Measurements from ENCODE around the gene LY6G6C. TPM values are rescaled to one million over a fixed set of nuclear protein-coding genes. Genes with fewer than 3 reads are reported as not detected.

LY6G6C gene
- total RNA-seq, 1 donor from 2014 or later, result not detected

DNA sequence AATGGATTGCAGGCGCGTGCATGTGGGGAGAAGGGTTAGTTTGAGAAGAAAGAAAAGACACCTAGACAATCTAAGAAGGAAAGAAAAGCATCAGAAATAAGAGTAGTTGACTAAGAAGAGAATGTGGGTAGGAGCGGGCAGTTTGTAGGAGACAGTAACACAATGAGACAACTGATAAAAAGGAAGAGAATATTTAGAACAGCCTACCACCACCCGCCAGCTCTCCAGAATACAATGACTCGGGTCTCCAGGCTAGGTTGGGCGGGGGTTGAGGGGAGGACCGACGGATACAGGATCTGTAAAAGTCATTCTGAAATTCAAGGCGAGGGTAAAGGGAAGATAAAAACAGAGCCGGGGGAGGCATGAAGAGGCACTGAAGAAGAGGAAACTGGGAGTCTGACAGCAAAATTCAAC, 19.1 kb downstream of the LY6G6C start:
- Histone ChIP-seq H3K4me3 (peak overlapping the region; percentile 83), H3K27ac (no peak overlapping the region), H3F3A (ENCODE audit: low read depth) (no peaks in the 10 kb centered on the region), H3K4me1 (no peaks in the 10 kb centered on the region), H3K9me3 (ENCODE audit: low read depth) (no peaks in the 10 kb centered on the region), H2AFZ (replicated peaks) (peak overlapping the region; percentile 80), H4K20me1 (ENCODE audit: low read depth) (no peaks in the 10 kb centered on the region), H3K9ac (peak overlapping the region; percentile 62), H3K79me2 (ENCODE audit: low read depth) (peaks cover 32% of the 10 kb centered on the region), H3K4me2 (peak overlapping the region; percentile 87), H3K27me3 (no peaks in the 10 kb centered on the region), H3K36me3 (no peaks in the 10 kb centered on the region)
- Mint-ChIP-seq H3K27ac (peak overlapping the region; percentile 98), H3K4me3 (peak overlapping the region; percentile 99), H3K9me3 (no peaks in the 10 kb centered on the region), H3K27me3 (ENCODE audit: insufficient read depth, low read depth) (peaks cover 4% of the 10 kb centered on the region), H3K4me1 (peaks cover 19% of the 10 kb centered on the region), H3K36me3 (peaks cover 6% of the 10 kb centered on the region)
- no peak for DNase-seq (ENCODE audit: low spot score)
- TF ChIP-seq EZH2phosphoT487 (IDR thresholded peaks at IDR 0.05) (no peak), EZH2 (IDR thresholded peaks at IDR 0.05) (no peak)
- TF ChIP-seq, protein P1, sequence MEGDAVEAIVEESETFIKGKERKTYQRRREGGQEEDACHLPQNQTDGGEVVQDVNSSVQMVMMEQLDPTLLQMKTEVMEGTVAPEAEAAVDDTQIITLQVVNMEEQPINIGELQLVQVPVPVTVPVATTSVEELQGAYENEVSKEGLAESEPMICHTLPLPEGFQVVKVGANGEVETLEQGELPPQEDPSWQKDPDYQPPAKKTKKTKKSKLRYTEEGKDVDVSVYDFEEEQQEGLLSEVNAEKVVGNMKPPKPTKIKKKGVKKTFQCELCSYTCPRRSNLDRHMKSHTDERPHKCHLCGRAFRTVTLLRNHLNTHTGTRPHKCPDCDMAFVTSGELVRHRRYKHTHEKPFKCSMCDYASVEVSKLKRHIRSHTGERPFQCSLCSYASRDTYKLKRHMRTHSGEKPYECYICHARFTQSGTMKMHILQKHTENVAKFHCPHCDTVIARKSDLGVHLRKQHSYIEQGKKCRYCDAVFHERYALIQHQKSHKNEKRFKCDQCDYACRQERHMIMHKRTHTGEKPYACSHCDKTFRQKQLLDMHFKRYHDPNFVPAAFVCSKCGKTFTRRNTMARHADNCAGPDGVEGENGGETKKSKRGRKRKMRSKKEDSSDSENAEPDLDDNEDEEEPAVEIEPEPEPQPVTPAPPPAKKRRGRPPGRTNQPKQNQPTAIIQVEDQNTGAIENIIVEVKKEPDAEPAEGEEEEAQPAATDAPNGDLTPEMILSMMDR (IDR thresholded peaks at IDR 0.05), result no peak

DNA sequence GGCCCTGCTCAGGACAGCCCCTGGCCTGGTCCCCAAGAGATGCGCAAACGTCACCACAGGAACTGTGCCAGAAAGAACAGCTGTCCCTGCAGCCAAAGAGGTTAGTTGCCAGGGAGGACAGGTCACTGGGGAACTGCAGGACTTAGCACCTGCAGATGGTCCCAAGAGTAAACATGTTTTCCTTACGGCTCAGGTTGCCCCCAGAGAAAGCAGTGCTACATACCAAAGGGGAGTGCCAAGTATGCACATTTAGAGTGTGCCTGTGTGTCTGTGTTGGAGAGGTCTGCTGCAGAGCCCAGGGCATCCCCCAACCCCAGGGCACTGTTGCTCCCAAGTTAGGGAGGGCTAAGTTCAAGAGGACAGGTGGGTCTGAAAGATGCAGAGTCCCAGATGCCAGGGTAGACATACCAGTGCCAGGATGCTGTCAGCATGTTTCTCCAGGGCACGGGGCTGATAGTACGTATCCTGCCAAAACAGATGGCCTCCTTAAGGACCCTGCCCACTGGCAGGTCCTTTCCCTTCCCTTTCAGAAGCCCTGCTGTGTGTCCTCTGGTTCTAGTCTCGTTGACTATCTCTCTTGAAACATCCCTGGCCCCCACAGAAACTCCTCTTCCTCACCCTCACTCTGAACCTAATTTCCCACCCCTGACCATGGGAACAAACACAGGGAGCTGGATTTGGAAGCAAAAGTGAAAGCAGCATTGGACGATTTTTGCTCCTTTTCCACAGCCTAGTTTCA, 19.7 kb downstream of the LY6G6C start:
- Histone ChIP-seq H3K27me3 (no peaks in the 10 kb centered on the region), H3K36me3 (no peaks in the 10 kb centered on the region), H3K79me2 (ENCODE audit: low read depth) (peaks cover 32% of the 10 kb centered on the region), H3K9me3 (ENCODE audit: low read depth) (no peaks in the 10 kb centered on the region), H3K4me2 (peak overlapping the region; percentile 87), H2AFZ (replicated peaks) (no peak overlapping the region), H4K20me1 (ENCODE audit: low read depth) (no peaks in the 10 kb centered on the region), H3K4me3 (peak overlapping the region; percentile 83), H3K27ac (no peak overlapping the region), H3K4me1 (no peaks in the 10 kb centered on the region), H3F3A (ENCODE audit: low read depth) (no peaks in the 10 kb centered on the region), H3K9ac (peak overlapping the region; percentile 62)
- Mint-ChIP-seq H3K4me3 (peak overlapping the region; percentile 99), H3K9me3 (no peaks in the 10 kb centered on the region), H3K27ac (peak overlapping the region; percentile 98), H3K36me3 (peaks cover 9% of the 10 kb centered on the region), H3K4me1 (peaks cover 19% of the 10 kb centered on the region), H3K27me3 (ENCODE audit: insufficient read depth, low read depth) (peaks cover 2% of the 10 kb centered on the region)
- no peak for DNase-seq (ENCODE audit: low spot score)
- TF ChIP-seq EZH2 (IDR thresholded peaks at IDR 0.05) (no peak), EZH2phosphoT487 (IDR thresholded peaks at IDR 0.05) (no peak)
- TF ChIP-seq, protein P1 (IDR thresholded peaks at IDR 0.05), result no peak

GRCh38 chr6:31700740-31701401, 20.7 kb downstream of the LY6G6C start:
- H3K79me2 ChIP-seq (ENCODE audit: low read depth), result peaks cover 32% of the 10 kb centered on the region
- peaks cover 2% of the 10 kb centered on the region for H3K27me3 Mint-ChIP-seq (ENCODE audit: insufficient read depth, low read depth)
- no peak overlapping the region for H3K9ac ChIP-seq
- peak overlapping the region; percentile 11 for H3K27ac Mint-ChIP-seq
- H3K4me1 ChIP-seq, result no peaks in the 10 kb centered on the region
- peak overlapping the region; percentile 99 for H3K4me3 Mint-ChIP-seq
- peaks cover 19% of the 10 kb centered on the region for H3K4me1 Mint-ChIP-seq
- H3K27ac ChIP-seq, result no peak overlapping the region
- H3K27me3 ChIP-seq, result no peaks in the 10 kb centered on the region
- no peaks in the 10 kb centered on the region for H4K20me1 ChIP-seq (ENCODE audit: low read depth)
- no peak for DNase-seq (ENCODE audit: low spot score)
- TF ChIP-seq, protein P1 (IDR thresholded peaks at IDR 0.05), result no peak
- TF ChIP-seq EZH2 (IDR thresholded peaks at IDR 0.05) (no peak), EZH2phosphoT487 (IDR thresholded peaks at IDR 0.05) (no peak)
- H3K9me3 ChIP-seq (ENCODE audit: low read depth), result no peaks in the 10 kb centered on the region
- H3K9me3 Mint-ChIP-seq, result no peaks in the 10 kb centered on the region
- no peaks in the 10 kb centered on the region for H3F3A ChIP-seq (ENCODE audit: low read depth)
- no peak overlapping the region for H2AFZ ChIP-seq (replicated peaks)
- no peak overlapping the region for H3K4me3 ChIP-seq
- H3K4me2 ChIP-seq, result no peak overlapping the region
- H3K36me3 ChIP-seq, result no peaks in the 10 kb centered on the region
- H3K36me3 Mint-ChIP-seq, result peaks cover 11% of the 10 kb centered on the region

Data from neural progenitor cell (in vitro differentiated cells).